H9 (cell line): Measurements from ENCODE around the gene STEAP2. TPM values are rescaled to one million over a fixed set of nuclear protein-coding genes. Genes with fewer than 3 reads are reported as not detected.

ENCODE experiments used
- DNase-seq: peaks from one replicate; pipeline ENCODE4 v3.0.0-alpha.2; 2017
- H2AFZ ChIP-seq: one replicate; pipeline ENCODE4 v1.6.1; 2013; ENCODE audit warnings: mild to moderate bottlenecking, low read length, control low read depth, moderate library complexity
- H2AK5ac ChIP-seq: 2 replicates; pipeline ENCODE4 v1.6.1; 2013; ENCODE audit warnings: low read length, control low read depth, mixed read lengths; ENCODE audit not compliant: insufficient read length
- H2BK120ac ChIP-seq: one replicate; pipeline ENCODE4 v1.6.1; 2013; ENCODE audit warnings: low read depth, mild to moderate bottlenecking, low read length, control low read depth, inconsistent platforms; ENCODE audit not compliant: poor library complexity, severe bottlenecking
- H2BK12ac ChIP-seq: 2 replicates; pipeline ENCODE4 v1.6.1; 2013; ENCODE audit warnings: low read length, control low read depth, mixed read lengths, low read depth; ENCODE audit not compliant: insufficient read length
- H2BK15ac ChIP-seq: 2 replicates; pipeline ENCODE4 v1.6.1; 2013; ENCODE audit warnings: low read depth, low read length, control low read depth
- H2BK20ac ChIP-seq: one replicate; pipeline ENCODE4 v1.6.1; 2013; ENCODE audit warnings: low read depth, mild to moderate bottlenecking, low read length, control low read depth, inconsistent platforms; ENCODE audit not compliant: poor library complexity, severe bottlenecking
- H2BK5ac ChIP-seq: 2 replicates; pipeline ENCODE4 v1.6.1; 2013; ENCODE audit warnings: low read length, control low read depth, mixed read lengths; ENCODE audit not compliant: insufficient read length
- H3K14ac ChIP-seq: 2 replicates; pipeline ENCODE4 v1.6.1; 2013; ENCODE audit warnings: low read length, control low read depth; ENCODE audit not compliant: insufficient read depth
- H3K18ac ChIP-seq: 2 replicates; pipeline ENCODE4 v1.6.1; 2013; ENCODE audit warnings: low read depth, mild to moderate bottlenecking, mixed read lengths, low read length, control low read depth; ENCODE audit not compliant: insufficient read length
- H3K23ac ChIP-seq: 2 replicates; pipeline ENCODE4 v1.6.1; 2013; ENCODE audit warnings: low read length, control low read depth, mixed read lengths, low read depth; ENCODE audit not compliant: insufficient read length
- H3K23me2 ChIP-seq: 2 replicates; pipeline ENCODE4 v1.6.1; 2013; ENCODE audit warnings: low read depth, mild to moderate bottlenecking, mixed read lengths, low read length, control low read depth; ENCODE audit not compliant: insufficient read length, poor library complexity, severe bottlenecking
- H3K27ac ChIP-seq: 2 replicates; pipeline ENCODE4 v1.5.1; 2013; ENCODE audit warnings: low read length, control low read depth, mixed read lengths, low read depth; ENCODE audit not compliant: insufficient read length
- H3K27me3 ChIP-seq: 2 replicates; pipeline ENCODE4 v1.6.1; 2013; ENCODE audit warnings: low read length, control low read depth, inconsistent platforms; ENCODE audit not compliant: insufficient read depth
- H3K4ac ChIP-seq: 2 replicates; pipeline ENCODE4 v1.6.1; 2013; ENCODE audit warnings: low read depth, mild to moderate bottlenecking, control low read depth, inconsistent platforms, low read length, moderate library complexity
- H3K4me1 ChIP-seq: 2 replicates; pipeline ENCODE4 v1.6.1; 2013; ENCODE audit warnings: low read length, control low read depth, inconsistent platforms; ENCODE audit not compliant: insufficient read depth
- H3K4me2 ChIP-seq: 2 replicates; pipeline ENCODE4 v1.6.1; 2013; ENCODE audit warnings: low read length, control low read depth, mixed read lengths; ENCODE audit not compliant: insufficient read length, insufficient read depth
- H3K56ac ChIP-seq: 2 replicates; pipeline ENCODE4 v1.6.1; 2013; ENCODE audit warnings: low read depth, mild to moderate bottlenecking, mixed read lengths, low read length, control low read depth; ENCODE audit not compliant: insufficient read length
- H3K79me1 ChIP-seq: 2 replicates; pipeline ENCODE4 v1.6.1; 2013; ENCODE audit warnings: low read depth, mild to moderate bottlenecking, moderate library complexity, low read length, control low read depth, inconsistent platforms; ENCODE audit not compliant: insufficient read depth, poor library complexity, severe bottlenecking
- H3K79me2 ChIP-seq: 2 replicates; pipeline ENCODE4 v1.6.1; 2013; ENCODE audit warnings: low read length, control low read depth, inconsistent platforms; ENCODE audit not compliant: insufficient read depth
- H3K9ac ChIP-seq: 2 replicates; pipeline ENCODE4 v1.6.1; 2013; ENCODE audit warnings: low read length, control low read depth, mixed read lengths; ENCODE audit not compliant: insufficient read length; ENCODE audit errors: extremely low read depth
- H3K9me3 ChIP-seq: one replicate; pipeline ENCODE4 v1.6.1; 2013; ENCODE audit warnings: low read depth, low read length, inconsistent platforms; ENCODE audit not compliant: control insufficient read depth
- H3T11ph ChIP-seq: one replicate; pipeline ENCODE4 v1.6.1; 2013; ENCODE audit warnings: mild to moderate bottlenecking, low read length, control low read depth, inconsistent platforms
- H4K20me1 ChIP-seq: one replicate; pipeline ENCODE4 v1.6.1; 2013; ENCODE audit not compliant: control insufficient read depth, insufficient read length, insufficient read depth
- H4K5ac ChIP-seq: 2 replicates; pipeline ENCODE4 v1.6.1; 2013; ENCODE audit warnings: low read depth, mild to moderate bottlenecking, mixed read lengths, low read length, control low read depth; ENCODE audit not compliant: insufficient read length
- H4K8ac ChIP-seq: replicated peaks from 2 replicates; pipeline ENCODE4 v1.6.1; 2013; ENCODE audit warnings: low read length, control low read depth, mixed read lengths, low read depth; ENCODE audit not compliant: insufficient read length
- H4K91ac ChIP-seq: 2 replicates; pipeline ENCODE4 v1.6.1; 2013; ENCODE audit warnings: low read depth, mild to moderate bottlenecking, moderate library complexity, mixed read lengths, low read length, control low read depth; ENCODE audit not compliant: insufficient read length
- H3K27ac Mint-ChIP-seq, 3 experiments: 2 replicates in 2 of 3; 3 replicates in 1 of 3; pipeline ENCODE4 v1.8.0; 2020 to 2021; ENCODE audit warnings: mixed read lengths in 3 of 3, mild to moderate bottlenecking in 1 of 3, moderate library complexity in 1 of 3
- H3K27me3 Mint-ChIP-seq: 2 replicates; pipeline ENCODE4 v1.8.0; 2021; ENCODE audit warnings: low read depth, mild to moderate bottlenecking, moderate library complexity, mixed read lengths
- H3K36me3 Mint-ChIP-seq, 3 experiments: 2 replicates in 2 of 3; 3 replicates in 1 of 3; pipeline ENCODE4 v1.8.0; 2020 to 2021; ENCODE audit warnings: low read depth in 3 of 3, mixed read lengths in 3 of 3; ENCODE audit not compliant: insufficient read depth in 1 of 3
- H3K4me1 Mint-ChIP-seq, 2 experiments: 2 replicates each; pipeline ENCODE4 v1.8.0; 2020; ENCODE audit warnings: mixed read lengths in 2 of 2
- H3K4me3 Mint-ChIP-seq, 2 experiments: 2 replicates in 1 of 2; 3 replicates in 1 of 2; pipeline ENCODE4 v1.8.0; 2020 to 2021; ENCODE audit warnings: mild to moderate bottlenecking in 2 of 2, mixed read lengths in 2 of 2, moderate library complexity in 1 of 2
- H3K9me3 Mint-ChIP-seq, 2 experiments: 2 replicates in 1 of 2; 3 replicates in 1 of 2; pipeline ENCODE4 v1.8.0; 2020; ENCODE audit warnings: mild to moderate bottlenecking in 2 of 2, mixed read lengths in 2 of 2, moderate library complexity in 1 of 2
- WGBS: extraction: QIAGEN DNeasy Blood & Tissue Kit; methylation state at CpG from one replicate; pipeline ENCODE4 v1.1.7; 2013; ENCODE audit warnings: missing lambda C conversion rate, low lambda C conversion rate, mixed read lengths; ENCODE audit not compliant: insufficient read length; ENCODE audit errors: extremely low coverage; 5-methylcytosine and 5-hydroxymethylcytosine counted together
- total RNA-seq: library from RNA; stranded (reverse); gene quantifications from 2 replicates; pipeline ENCODE4 v1.2.1, GENCODE V29; 2021
- TF ChIP-seq, protein P1 (sequence below): fragments of 200-600 bp; sonication (generic); conservative IDR thresholded peaks from 3 replicates; pipeline ENCODE4 v1.8.0; 2021; ENCODE audit warnings: antibody characterized with exemption, mild to moderate bottlenecking

The STEAP2 gene
- total RNA-seq, 1 experiment from 2014 or later = 6.7 TPM

DNA sequence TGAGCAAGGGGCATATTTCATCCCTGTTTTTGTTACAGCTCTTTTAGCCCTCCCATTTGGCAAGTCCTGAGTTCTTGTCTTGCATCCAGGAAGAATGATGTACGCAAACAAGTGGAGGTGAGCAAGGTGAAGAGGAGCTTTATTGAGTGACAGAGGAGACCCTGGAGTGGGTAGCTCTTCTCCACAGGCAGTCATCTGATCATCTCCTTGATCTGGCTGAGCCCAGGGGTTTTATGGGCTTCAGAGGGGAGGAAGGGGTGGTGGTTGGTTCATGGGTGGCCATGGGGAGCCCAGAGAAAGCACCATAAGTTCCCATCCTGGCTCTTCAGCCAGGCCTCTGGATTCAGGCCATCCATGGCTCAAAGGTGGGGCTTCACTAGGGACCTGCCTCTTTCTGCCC is 35.3 kb upstream of the STEAP2 start:
- Mint-ChIP-seq H3K4me3 (no peak overlapping the region), H3K27ac (no peak overlapping the region), H3K9me3 (peaks cover 0 to 5% of the 10 kb centered on the region in 2 experiments; a peak in 1 of 5 replicates), H3K36me3 (peaks cover 0 to 1% (median 0%) of the 10 kb centered on the region in 3 experiments; a peak in 2 of 7 replicates), H3K4me1 (peaks cover 7 to 8% of the 10 kb centered on the region in 2 experiments), H3K27me3 (no peaks in the 10 kb centered on the region)
- H3K56ac ChIP-seq = no peak overlapping the region
- no peak overlapping the region for H3K18ac ChIP-seq
- no peak overlapping the region for H3K4ac ChIP-seq
- no peak overlapping the region for H3K23ac ChIP-seq
- H2BK15ac ChIP-seq = no peak overlapping the region
- H3K79me1 ChIP-seq = no peaks in the 10 kb centered on the region
- WGBS = no CpG with 5 or more reads among the region's 1 CpG
- no peak overlapping the region for H3K27ac ChIP-seq
- no peaks in the 10 kb centered on the region for H3K23me2 ChIP-seq
- no peaks in the 10 kb centered on the region for H3K9me3 ChIP-seq
- H2BK20ac ChIP-seq = no peak overlapping the region
- no peak overlapping the region for H2AFZ ChIP-seq
- H3K14ac ChIP-seq = no peak overlapping the region
- H3T11ph ChIP-seq = no peak overlapping the region
- H4K20me1 ChIP-seq = no peaks in the 10 kb centered on the region
- H3K4me1 ChIP-seq = no peaks in the 10 kb centered on the region
- no peak overlapping the region for H2AK5ac ChIP-seq
- H2BK5ac ChIP-seq = no peak overlapping the region
- H4K5ac ChIP-seq = no peak overlapping the region
- H3K4me2 ChIP-seq = no peak overlapping the region
- DNase-seq = no peak
- no peak overlapping the region for H3K9ac ChIP-seq
- TF ChIP-seq, protein P1, sequence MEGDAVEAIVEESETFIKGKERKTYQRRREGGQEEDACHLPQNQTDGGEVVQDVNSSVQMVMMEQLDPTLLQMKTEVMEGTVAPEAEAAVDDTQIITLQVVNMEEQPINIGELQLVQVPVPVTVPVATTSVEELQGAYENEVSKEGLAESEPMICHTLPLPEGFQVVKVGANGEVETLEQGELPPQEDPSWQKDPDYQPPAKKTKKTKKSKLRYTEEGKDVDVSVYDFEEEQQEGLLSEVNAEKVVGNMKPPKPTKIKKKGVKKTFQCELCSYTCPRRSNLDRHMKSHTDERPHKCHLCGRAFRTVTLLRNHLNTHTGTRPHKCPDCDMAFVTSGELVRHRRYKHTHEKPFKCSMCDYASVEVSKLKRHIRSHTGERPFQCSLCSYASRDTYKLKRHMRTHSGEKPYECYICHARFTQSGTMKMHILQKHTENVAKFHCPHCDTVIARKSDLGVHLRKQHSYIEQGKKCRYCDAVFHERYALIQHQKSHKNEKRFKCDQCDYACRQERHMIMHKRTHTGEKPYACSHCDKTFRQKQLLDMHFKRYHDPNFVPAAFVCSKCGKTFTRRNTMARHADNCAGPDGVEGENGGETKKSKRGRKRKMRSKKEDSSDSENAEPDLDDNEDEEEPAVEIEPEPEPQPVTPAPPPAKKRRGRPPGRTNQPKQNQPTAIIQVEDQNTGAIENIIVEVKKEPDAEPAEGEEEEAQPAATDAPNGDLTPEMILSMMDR = no peak
- H2BK12ac ChIP-seq = no peak overlapping the region
- H4K8ac ChIP-seq = no peak overlapping the region
- H3K27me3 ChIP-seq = no peaks in the 10 kb centered on the region
- H4K91ac ChIP-seq = no peak overlapping the region
- H3K79me2 ChIP-seq = no peaks in the 10 kb centered on the region
- no peak overlapping the region for H2BK120ac ChIP-seq
